HL-60 (cell line): ENCODE results near the gene FBXO27.
"Not testable (repeated sequence)": the region's sequence is repeated elsewhere in the genome, so short reads cannot be mapped to it uniquely, and the experiment has no call there.

Experiments
- CTCF ChIP-seq: IDR thresholded peaks from one replicate; pipeline ENCODE4 v1.5.1; 2011; ENCODE audit warnings: low read length, control low read depth, inconsistent platforms; ENCODE audit not compliant: insufficient read depth
- GABPA ChIP-seq: IDR thresholded peaks from 2 replicates; pipeline ENCODE4 v1.6.1; 2012; ENCODE audit warnings: low read depth
- REST ChIP-seq: IDR thresholded peaks from 2 replicates; pipeline ENCODE4 v1.6.1; 2012; ENCODE audit warnings: low read depth; ENCODE audit not compliant: insufficient replicate concordance
- SPI1 ChIP-seq: IDR thresholded peaks from 2 replicates; pipeline ENCODE4 v1.6.1; 2012; ENCODE audit warnings: low read depth, mild to moderate bottlenecking, borderline replicate concordance

GRCh38 chr19:38988627-38989026 lies 43.7 kb downstream of the FBXO27 start:
- not testable (repeated sequence) for TF ChIP-seq REST, SPI1, CTCF, GABPA
